GM19035 (cell line): ENCODE results near the gene SCLY.
A peak's percentile ranks its signal among the peaks of the same experiment; 100 is the strongest.

Source experiments
- ATAC-seq: cut with Tn5 transposase; IDR thresholded peaks from one replicate; pipeline ENCODE4 v1.9.1; 2021; ENCODE audit not compliant: unreplicated experiment

SCLY gene

GRCh38 chr2:238096311-238097011 is 35.7 kb downstream of the SCLY start:
- ATAC-seq: no peak

DNA sequence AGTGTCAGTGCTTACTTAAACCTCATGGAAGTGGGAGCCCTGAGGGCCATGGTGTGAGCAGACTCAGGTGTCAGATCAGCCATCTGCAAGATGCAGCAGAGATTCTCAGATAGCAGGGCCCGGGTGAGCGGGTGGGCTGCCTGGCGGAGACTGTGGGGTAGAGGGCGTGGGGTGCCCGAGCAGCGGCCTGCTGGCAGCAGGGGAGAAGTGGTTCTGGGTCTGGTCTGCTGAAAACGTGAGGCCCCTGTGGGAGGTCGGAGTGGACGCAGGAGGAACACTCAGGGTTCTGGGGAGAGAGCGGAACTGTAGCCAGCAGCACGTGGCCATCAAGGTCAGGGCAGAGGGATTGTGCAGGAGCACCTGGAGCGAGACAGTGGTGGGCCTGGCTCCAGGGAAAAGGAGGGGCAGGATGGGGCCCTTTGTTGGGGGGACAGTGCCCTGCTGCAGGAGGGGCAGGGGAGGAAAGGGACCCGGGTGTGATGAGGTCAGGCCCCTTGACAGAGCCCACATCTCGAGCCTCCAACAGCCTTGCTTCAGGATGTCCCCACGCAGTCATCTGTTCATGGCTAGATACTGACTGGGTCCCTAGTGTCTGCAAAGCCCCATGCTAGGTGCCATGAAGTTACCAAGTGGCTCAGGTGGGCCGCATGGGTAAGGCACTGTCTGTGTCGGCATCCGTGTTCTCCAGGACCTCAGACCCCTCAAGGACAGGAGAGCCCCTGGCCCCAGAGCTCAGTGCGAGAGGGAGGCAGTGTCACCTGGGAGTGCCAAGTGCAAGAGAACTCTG is 36.6 kb downstream of the SCLY start:
- no peak for ATAC-seq

DNA sequence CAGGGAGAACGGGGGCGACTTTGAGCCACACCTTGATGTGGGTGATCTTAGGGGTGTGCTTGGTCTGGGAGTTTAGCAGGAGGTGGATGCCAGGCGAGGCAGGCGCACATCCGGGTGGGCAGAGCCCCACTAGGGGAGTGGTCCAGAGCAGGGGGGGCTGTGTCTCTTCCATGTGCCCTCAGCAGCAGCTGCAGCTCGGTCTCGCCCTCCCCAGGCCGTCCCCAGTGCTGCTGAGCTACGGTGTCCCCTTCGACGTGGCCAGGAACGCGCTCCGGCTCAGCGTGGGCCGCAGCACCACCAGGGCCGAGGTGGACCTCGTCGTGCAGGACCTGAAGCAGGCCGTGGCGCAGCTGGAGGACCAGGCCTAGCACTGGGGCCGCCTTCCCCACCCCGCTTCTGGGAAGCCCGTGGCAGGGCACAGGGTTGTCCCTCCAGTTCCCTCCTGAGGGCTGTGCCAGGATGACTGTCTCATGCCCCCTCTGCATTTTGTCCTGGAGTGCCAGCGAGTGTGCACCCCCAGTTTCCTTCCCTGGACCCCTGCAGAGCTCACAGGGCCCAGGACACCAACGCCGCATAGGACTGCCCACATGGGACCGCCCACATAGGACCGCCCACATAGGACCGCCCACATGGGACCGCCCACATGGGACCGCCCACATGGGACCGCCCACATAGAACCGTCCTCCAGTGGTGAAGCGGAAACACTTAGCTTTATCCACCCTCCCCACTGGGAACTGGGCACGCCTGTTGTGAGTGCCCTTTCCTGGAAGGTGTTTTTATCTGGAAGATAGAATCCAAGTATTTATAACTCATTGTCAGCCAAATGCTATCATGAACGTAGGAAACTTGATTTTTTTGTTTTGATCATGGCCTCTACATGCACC is 37.4 kb downstream of the SCLY start:
- peak; percentile 74 for ATAC-seq

GRCh38 chr2:238098901-238099713 is 38.3 kb downstream of the SCLY start:
- ATAC-seq: peak; percentile 17

- ATAC-seq: no peak
Measured at GRCh38 chr2:238099714-238100048, 38.9 kb downstream of the SCLY start.

GRCh38 chr2:238100049-238100820 is 39.4 kb downstream of the SCLY start, which contains the start of gene ESPNL:
TSS of gene ESPNL (plus strand) at chr2:238100340. CDS start at chr2:238100420, 80 bp downstream.
- ATAC-seq: no peak

GRCh38 chr2:238100821-238101771 is 40.3 kb downstream of the SCLY start:
- ATAC-seq: no peak

- no peak for ATAC-seq
Measured at GRCh38 chr2:238101891-238102841, 41.4 kb downstream of the SCLY start.

GRCh38 chr2:238102865-238103264 is 42.1 kb downstream of the SCLY start:
- no peak for ATAC-seq

DNA sequence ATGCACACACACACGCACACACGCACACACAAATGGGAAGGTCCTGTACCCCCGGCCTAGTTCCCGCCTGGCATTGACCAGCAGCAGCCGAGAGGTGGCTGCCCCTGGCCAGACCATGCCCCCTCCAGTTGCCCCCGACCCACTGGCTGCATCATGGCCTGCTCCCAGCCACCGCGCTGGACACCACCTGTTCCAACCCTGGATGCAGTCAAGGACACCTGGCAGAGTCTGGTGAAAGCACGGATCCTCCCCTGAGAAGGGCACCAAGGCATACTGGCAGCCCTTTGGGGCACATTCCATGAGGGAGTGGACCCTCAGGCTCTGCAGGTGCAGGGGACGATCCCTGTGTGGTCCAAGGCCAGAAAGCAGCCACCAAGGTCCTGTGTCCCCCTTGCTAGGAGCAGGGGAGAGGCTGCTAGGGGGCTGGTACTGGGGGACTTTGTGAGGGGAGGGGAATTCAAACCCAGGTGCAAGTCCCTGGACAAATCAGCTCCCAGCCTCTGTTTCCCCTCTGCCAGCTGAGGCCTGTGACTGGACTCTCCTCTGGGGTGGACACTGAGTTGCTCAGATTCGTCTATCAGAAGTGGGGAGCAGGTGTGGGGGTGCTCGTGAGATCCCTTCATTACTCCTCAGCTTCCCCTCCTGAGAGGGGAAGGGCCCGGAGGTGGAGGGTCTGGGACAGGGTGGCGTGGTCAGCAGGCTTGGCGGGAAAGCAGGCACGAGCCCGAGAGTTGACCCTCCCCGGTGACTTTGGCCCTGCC is 42.8 kb downstream of the SCLY start:
- ATAC-seq: no peak

DNA sequence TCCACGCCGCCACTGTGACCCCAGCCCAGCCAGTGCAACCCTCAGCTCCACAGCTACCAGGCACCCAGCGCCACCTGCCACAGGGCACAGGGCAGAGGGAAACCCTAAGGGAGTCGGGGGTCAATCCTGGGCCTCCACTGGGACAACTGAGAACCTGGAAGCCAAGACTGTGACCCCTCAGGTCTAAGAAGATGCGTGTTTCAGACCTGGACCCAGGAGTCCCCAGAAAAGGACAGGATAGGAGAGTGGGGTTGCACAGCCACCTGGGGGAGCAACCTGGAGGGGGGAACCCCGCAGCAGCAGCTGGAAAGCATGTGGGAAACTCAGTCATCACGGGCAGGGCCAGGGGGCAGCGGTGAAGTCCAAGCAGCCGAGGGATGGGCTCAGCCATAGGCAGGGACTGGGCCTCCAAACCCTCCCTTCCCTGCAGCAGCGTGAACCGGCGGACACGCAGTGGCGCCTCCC is 43.5 kb downstream of the SCLY start:
- no peak for ATAC-seq

- no peak for ATAC-seq
Measured at GRCh38 chr2:238104691-238105371, 44.0 kb downstream of the SCLY start.

DNA sequence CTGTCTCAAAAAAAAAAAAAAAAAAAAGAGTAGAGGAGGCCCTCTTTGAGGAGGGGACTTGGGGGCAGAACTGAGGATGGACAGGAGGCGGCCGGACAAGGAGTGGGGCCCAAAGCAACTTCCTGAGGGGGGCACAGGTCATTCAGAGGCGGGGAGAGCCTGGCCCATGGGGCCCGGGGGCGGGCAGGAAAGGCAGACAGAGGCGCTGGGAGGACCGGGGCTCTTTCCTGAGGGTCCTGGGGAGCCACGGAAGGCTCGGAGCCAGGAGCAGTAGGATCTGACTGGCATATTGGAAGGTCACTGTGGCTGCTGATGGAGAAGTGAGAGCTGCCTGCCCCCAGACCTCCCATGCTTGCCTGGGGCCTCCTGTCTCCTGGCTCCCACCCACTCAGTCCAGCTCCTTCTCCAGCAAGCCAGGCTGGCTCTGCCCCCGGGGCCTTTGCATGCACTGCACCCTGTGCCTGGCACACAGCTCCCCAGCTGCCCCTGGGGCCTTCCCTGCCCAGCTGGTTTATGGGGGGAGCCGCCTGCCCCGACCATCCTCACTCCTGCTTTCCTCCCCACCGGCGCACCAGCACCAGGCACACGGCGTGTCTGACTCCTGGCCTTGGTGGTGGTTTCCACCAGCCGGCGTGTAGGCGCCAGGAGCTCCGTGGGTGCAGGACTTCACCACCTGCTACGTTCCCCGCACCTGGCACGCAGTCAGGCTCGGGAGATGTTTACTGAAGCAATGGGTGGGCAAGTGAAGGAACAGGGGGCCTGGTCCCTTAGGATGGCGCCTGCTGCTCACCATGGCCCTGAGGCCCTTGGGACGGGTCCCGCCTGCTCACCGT is 44.9 kb downstream of the SCLY start:
- ATAC-seq: no peak

DNA sequence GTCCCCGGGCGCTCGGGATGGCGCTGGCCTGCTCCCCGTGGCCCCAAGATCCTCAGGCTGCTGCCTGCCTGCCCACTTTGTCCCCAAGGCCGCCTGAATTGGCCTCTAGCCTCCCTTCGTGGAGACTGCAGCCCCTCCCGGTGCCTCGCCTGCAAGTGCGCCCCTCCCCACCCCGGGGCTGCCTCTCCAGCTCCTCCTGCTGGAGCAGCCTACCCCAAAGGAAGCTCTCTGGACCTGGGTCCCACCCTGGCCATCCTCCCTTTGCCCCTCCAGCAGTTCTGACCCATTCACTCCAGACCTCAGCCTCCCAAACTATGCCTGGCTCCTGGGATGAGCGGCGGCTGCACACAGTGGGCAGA is 45.5 kb downstream of the SCLY start:
- no peak for ATAC-seq

DNA sequence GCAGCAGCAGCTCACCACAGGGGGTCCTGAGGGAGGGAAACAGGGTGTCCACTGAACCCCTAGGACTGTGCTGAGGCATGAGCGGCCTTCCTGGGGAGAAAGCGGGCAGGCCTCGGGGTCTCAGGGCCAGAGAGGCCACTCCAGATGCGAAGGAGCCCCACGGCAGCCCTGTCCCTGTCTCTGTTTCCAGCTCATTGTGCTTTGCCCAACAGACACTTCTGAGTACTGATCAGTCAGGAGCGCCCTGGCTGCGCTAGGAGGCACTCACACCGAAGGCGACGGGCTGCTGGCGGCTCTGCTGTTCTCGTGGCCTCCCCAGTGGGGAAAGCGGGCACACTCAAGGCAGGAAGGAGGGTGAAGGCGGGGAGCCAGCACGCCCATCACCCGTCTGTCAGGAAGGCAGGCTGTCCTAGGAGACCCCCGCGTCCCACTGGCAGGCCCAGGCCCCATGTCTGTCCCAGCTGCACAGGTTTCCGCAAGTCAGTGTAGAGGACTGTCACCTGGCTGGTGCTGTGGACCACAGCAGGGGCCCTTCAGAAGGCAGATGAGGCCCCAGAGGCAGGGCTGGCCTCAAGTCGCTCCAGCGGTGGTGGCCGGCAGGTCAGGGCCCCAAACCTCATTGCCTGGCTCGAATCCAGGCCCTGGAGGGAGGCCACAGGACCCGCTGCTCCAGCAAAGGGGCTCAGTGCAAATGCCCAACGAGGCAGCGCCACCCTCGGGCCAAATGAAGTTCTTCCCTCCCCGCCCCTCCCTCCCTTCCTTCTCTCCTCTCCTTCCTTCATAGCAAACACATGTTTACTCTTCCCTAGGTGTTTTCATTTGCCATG is 46.1 kb downstream of the SCLY start:
- no peak for ATAC-seq
